SW 1271 (cell line): Measurements from ENCODE around the gene SPAG17.

Experiments used
- DNase-seq, 2 experiments: peaks; one replicate each; lab custom pipeline; 2025; lab: John Stamatoyannopoulos, UW

The SPAG17 gene

DNA sequence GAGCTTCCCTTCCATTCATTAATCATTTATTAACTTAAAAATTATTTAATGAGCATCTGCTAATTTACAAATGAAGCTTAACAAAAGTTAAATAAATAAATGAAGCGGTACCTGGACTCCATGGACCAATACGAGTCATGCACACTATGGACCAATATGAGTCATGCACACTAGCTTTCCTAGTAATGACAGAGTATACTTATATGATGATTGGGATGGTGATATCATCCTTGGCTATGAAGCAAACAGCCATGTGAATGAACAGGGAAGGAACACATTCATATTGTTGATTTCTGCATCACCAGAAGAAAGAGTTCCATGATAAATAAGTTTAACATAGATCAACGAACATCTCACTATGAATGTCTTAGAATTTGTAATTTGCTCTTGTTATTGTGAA lies 109.9 kb downstream of the SPAG17 start:
- DNase-seq = no peak

DNA sequence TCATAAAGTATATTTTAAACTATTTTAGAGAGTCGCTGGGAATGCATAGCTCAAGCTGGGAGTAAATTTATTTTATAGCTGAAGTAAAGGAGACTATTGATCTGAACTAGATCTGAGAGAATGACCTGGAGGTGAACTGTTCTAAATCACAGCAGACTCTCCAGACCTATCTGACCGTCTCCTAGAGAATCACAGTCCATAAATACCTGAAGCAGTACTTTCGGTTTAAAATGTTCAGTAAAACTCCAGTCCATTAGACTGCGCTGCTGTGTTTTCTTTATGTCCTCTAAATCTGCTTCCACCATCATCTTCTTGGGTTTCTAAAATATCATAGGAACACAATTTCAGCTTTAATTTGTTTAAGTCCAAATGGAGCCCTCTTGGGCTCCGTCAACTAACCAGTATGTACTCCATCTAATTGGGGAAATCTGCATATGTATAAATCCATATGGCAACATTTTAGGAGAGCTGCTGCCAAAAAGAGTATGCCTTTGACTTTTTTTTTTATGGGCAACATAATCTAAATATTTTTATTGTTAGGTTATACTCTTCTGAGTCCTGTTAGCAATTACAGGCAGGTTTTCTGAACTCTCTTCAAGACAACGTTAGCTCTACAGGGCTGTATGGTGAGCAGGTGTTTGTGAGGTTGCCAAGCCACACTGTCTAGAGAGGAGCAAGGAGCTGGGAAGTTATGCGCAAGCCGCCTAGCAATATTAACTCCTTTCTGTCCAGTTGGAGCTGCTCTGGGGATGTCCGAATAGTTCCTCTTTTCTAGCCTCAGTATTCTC lies 111.2 kb downstream of the SPAG17 start:
- no peak for DNase-seq

DNA sequence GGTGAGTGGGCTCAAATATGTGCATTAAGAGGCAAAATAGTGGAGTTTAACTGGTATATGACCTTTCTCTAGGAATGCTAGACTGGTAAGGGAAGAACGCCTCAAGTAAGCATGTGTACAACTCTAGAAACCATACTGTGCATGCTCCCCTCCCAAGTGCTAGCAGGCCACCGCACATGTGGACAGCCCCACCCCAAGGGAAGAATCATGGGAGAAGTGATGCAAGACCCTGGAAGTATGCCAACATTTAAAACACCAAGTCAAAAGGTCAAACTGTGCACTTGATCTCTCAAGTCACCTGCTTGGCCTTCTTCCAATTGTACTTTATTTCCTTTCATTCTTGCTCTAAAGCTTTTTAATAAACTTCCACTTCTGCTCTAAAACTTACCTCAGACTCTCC lies 135.0 kb downstream of the SPAG17 start:
- DNase-seq = no peak

DNA sequence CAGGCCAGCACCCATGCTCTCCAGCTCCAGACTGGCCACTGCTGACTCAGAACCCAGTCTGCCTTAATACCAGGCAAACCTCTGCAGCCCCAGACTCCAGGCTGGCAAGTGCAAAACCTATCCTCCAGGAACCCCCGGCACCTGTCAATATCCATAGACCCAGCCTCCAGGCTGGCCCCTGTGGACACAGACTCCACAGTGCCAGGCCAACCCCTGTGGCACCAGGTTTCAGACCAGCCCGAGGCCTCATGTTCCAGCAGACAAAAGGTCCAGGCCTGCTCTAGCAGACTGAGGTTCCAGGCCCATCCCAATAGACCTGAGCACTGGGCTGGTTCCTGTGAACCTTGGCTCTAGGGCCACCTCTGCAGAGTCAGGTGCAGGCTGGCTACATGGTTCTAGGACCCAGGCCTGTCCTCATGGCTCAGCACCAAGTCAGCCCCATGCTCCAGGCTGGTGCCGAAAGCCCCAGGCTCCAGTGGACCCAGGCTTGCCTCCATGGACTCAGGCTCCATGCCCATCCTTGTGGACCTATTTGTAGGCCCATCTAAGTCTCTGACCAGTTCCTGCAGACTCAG lies 137.3 kb downstream of the SPAG17 start:
- DNase-seq = no peak

DNA sequence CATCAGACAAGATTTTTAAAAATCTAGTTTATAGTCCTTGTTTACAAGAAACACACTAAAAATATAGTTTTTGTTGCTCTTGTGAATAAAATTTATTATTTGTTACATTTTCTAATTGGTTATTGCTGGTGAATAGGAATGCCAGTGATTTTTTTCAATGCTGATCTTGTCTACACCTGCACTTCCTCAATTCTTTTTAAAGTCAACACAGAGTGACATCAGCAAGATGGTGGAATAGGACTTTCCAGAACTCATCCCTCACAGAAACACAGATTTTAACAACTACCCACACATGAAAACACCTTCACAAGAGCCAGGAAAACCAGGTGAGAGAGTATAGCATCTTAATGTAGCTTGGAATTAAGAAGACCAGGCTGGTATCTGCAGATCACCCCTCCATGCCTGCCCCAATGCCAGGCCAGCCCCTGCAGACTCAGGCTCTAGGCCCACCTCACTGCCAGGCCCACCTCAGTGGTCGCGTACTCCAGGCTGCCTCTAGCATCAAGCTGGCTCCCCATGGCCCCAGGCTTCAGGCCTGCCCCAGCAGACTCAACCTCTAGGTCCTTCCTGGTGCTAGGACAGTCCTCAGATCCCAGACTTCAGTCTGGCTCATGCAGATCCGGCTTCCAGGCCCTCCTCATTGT lies 137.9 kb downstream of the SPAG17 start:
- DNase-seq = no peak

DNA sequence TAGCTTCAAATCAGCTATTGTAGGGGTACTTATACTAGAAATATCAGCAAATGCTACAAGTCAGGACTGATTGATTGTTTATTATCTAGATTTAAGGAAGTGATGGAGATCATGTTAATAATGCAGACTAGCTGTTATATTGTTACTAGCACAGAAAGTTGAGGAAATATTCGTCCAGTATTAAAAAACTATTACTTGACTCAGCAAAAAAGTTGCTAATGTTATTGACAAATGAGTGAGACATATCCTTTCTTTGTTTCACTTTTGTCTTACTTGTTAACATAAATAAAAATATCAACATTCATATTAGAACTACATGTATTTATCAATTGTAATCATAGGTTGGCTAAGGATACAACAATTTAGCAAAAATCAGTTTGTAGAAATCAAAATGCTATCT lies 141.4 kb downstream of the SPAG17 start:
- no peak for DNase-seq

DNA sequence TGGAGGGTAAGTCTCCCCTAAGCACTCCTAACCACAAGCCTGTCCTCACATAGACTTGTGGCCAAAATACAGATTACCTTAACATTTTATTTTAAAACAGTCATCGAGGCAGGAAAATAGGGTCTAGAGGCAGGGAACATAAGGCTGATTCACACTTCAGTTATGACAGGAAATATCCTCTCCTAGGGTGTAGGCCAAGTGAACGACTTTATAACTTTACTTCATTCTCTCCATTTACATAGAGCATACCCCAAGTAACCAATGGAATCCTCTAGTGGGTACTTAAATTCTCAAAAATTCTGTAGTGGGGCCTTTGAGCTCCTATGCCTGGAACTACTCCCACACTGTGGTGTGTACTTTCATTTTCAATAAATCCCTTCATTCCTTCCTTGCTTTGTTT lies 142.5 kb downstream of the SPAG17 start:
- no peak for DNase-seq

DNA sequence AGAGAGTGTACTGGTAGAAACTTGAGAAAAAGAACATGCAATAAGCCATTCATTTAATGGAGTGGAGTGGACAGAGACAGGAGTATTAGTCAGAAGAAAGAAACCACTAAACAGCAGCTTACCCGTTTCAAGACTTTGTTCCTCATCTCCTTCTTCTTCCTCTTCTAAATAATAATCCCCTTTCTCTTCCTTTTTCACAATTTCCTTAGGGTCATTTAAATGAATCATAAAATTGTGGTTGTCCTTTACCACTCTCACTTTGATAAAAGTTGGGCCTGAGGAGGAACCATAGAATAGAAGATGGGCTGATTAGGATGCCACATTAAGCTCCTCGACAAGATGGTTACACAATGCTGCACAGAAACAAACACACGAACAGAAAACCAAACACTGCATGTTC lies 145.9 kb downstream of the SPAG17 start:
- DNase-seq = no peak

DNA sequence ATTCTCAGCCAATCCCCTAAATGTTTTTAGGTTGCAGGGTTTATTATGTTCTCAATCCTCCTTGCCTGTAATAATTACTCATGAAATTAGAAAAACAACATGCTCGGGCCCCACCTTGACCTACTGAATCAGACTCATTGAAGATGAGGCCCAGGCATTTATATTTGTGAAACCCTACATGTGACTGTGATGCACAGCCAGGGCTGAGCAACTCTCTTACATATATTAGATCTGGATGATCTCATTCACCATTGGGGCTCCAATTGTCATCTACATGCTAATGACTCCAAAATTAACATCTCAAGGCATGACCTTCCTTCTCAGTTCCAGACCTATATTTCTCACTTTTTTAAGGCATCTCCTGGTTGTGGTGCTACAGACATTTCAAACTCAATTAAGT lies 152.1 kb downstream of the SPAG17 start:
- DNase-seq = no peak

DNA sequence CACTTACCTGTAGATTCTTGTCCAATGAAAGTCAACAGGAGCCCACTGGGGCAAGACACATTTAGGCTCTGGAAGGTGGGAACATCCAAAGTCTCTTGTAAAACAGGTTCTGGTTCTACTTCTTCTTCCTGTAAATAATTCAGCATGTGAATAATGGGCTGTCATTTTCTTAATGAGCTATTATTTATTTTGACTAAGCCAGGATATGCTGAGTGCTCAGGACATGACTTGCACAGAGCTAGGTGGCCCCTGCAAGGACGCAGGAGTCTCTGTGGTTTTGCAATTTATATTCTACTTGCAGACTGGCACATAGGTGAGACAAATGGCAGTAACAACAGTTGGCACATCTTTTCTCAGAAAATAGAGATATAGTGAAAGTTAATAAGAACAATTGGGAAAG lies 156.8 kb downstream of the SPAG17 start:
- no peak for DNase-seq

DNA sequence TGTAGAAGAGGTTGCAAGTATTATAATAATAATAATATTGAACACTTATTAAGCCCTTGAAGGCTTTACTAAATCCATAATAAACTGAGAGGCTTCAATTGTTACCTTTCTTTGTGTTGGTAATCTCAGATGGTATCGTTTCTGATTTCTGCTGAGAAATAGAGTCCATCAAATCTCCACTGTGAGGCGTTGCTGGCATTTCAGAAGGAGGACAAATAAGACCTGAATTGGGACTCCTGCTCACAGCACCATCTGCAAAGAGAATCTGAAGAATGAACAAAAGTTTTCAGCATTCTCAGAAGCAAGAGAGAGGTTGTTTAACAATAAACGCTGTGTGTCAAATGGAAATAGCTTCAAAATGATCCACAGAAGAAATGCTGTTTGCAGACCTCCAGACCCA lies 161.8 kb downstream of the SPAG17 start:
- DNase-seq = no peak

DNA sequence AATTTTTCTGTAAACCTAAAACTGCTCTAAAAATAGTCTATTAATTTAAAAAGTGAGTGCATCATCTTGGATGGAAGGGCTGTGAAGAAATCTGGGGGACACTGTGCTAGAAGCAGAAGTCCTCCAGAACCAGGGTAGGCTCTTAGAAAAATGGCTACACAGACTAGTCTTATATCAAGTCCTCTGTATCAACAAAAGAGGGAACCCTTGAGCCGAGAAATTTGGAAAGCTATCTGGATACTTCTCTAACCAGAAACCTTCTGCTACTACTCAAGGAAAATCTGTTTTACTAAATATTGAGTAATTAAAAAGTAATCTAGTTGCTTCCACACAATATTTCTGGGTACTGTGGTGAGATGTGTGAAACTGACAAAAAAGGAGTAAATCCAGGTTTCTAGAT lies 163.4 kb downstream of the SPAG17 start:
- DNase-seq = no peak

DNA sequence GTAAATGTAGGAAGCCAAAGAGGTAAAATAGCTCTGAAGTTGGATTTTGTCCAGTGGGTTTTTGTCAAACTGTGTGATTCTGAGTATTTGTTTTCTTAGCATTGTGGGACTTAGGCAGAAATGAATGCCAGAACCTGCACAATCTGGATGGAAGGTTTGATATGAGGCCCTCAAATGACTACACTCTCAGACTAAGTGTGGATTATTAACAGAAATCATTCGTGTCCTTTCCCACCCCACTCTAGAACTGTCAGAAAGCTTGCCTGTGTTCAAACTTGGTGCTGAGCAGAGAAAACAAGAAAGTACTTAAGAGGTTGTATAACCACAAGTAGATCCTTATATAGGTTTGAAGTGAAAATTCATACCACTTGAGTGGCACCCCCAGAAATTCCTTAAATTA lies 167.0 kb downstream of the SPAG17 start:
- no peak for DNase-seq

DNA sequence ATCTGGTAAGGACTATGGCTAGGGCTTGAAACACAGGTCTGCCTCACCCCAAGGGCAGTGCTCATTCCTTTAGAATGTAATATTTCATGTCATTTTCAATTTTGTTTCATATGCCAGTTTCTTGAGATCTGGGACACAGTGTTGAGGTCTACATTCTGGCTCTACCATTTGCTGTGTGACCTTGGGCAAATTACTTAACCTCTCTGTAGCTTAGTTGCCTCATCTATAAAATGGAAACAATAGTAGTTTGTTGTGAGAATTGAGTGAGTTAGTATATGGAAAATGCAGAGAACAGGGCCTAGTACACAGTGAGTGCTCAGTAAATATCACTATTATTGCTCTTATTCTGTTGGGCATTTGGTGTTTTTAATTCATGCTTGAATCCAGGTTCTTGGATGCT lies 171.1 kb downstream of the SPAG17 start:
- no peak for DNase-seq

DNA sequence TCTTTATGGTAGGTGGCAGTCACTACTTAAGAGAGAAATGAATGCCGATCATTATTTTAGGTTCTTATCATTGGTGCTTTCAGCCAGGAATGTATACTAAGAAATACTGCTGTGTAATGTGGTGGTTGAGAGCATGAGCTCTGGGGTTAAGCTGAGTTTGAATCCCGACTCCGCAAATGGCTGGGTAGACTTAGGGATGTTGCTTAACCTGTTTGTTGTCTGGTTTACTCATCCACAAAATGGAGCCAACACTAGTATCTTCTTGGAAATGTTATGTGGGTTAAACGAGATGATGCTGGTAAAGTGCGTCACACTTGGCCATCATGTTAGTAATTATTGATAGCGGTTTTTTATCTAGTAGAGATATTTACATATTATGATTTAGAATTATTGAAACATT lies 171.7 kb downstream of the SPAG17 start:
- DNase-seq = no peak

DNA sequence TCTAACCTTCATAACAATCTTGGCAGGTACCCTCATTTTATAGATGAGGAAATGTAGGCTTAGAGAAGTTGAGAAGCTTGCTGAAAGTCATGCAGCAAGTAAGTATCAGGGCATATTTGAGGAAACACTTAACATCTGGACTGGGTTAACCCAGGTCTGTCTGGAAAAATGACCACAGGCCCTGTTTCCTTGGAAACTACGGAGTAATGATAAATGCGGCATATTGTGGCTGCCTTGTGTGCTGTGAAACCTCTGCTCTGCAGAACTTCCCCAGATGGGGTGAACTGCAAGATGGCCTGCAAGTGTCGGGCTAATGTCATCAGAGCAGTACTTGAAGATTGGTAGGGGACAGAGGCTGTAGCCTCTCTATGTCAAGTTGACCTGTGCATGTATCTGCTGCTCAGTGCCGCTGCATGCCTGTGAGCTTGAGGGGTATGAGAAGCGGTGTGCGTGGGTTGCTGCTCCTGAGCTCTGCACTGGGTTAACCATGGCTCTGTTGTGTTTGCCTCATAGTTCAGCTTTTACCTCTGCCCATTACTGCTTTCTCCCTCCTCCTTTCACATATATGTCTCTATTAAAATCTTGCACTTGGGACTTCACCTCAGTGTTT lies 172.4 kb downstream of the SPAG17 start:
- no peak for DNase-seq

DNA sequence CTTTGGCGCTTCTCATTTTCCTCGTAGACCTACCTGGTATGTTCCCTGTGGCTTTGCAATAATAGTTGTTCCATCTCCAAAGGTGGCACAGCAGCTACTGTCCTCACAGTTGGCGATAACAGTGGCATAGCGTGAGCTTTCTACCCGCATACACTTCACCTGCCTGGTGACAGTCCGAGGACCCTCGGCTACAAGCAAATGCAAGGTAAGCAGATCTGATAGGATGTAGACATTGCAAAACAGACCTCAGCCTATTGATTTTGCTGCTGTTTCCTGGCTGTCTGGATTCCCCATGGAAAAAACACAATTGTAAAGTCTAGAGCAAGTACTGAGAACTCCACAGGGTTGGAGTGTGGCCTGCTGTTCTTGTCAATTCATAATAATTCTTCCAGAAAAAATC lies 177.0 kb downstream of the SPAG17 start:
- DNase-seq = no peak

DNA sequence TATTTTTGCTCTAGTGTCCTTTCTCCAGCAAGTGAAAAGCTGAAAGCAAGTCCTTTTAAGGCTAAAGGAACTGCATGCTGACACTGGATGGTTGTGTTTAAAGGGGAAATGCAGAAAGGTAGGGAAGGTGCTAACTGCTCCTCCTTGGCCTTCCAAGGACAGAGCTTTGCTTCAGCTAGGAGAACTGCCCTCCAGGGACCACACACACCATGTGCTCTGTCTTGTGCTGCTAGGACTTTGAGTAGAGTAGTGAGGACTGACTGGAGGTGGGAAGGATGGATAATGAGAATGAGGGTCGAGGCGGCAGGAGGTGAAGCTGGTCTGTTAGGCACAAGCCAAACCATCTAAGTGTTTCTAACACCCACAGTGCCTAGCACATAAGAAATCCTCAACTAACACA lies 177.6 kb downstream of the SPAG17 start:
- DNase-seq = no peak

DNA sequence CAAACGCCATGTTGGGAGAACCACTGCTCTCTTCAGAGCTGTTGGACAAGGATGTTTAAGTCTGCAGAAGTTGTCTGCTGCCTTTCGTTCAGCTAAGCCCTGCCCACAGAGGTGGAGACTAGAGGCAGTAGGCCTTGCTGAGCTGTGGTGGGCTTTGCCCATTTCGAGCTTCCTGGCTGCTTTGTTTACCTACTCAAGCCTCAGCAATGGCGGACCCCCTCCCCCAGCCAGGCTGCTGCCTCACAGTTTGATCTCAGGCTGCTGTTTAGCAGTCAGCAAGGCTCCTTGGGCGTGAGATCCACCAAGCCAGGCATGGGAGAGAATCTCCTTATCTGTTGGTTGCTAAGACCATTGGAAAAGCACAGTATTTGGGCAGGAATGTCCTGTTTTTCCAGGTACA lies 180.7 kb downstream of the SPAG17 start:
- no peak for DNase-seq

DNA sequence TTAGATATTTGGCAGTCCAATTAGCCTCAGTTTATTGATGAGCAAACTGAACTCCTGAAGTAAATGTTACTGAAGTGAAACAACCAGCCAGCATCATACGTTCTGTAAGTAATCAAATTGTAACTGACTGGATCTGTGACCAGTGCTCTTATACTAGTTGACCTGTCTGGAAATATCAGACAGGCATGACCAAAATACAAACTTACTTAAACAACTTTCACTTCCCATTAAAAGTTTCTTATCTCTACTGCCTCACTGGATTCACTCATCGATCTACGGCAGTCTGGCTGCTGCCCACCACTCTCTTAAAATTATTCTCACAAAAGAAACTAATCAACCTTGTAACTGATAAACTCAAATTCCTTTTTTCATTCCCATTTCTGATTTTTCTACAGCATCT lies 199.1 kb downstream of the SPAG17 start:
- DNase-seq = no peak

DNA sequence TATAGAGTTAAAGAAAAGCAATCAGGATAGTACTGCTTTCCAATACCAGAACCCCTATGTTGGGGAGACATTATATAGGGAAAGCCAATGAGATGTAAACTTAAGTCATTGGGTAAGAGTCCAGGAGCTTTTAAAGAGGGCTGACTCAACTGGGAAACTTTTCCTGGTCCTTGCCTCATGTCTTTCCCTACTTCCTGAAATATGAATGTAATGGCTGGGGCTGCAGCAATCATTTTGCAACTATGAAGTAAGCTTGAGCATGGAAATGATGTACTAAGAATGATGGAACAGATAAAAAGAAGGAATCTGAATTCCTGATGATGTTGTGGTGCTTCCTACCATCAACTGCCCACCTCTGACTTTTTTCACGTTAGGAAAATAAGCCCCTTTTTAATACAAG lies 199.8 kb downstream of the SPAG17 start:
- DNase-seq = no peak

DNA sequence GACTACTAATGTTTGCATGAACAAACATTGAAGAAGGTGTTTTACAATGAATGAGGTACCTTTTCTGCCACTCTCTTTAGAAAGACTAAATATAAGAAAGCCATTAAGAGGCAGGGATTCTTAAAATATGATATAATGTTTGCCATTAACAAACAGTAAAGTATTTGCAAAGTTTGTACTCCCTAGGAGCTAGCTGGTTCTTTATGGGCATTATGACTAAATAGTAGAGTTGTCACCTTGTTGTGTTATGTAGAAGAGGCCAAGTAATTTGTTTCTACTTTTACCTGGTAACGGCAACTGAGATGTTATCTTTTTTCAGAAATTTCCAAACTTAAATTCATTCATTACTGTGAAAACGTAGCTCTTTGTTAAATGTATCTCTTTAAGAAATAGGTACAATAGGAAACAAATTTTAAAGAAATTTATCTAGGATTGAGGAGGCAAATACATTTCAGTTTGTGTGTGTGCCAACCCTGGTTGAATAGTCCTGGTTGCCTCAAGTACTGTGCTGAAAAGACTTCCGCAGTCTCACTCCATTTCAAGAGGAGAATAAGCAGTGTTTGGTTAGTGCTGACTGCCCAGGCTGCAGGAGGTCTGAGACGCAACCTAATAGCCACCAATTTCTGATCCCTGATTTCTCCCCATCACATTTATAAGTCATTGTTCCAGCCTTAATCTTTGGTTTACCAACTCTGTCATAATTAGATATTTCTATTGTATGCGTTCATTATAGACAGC lies 203.4 kb downstream of the SPAG17 start:
- no peak for DNase-seq

DNA sequence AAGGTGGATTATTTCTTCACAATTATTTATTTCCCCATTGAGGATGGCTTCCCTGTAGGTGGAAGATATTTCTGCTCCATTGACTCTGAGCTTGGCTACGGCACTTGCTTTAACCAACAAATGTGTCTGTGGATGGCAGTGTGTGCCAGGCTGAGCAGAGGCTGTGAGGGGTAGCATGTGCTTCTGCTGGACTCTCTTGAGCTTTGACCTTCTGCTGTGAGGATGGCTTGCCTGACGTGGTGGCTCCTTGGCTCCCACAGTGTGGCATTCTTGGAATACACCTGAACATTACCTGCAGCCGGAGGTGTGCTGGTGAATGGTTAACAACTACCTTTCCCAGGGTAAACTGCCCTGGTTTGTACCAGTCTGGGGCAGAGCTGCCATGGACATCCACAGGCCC lies 208.6 kb downstream of the SPAG17 start:
- no peak for DNase-seq
